H9 (cell line): ENCODE results near the gene TRIO. TPM values are rescaled to one million over a fixed set of nuclear protein-coding genes. Genes with fewer than 3 reads are reported as not detected.

ENCODE experiments used
- DNase-seq: peaks from one replicate; pipeline ENCODE4 v3.0.0-alpha.2; 2017
- H2AFZ ChIP-seq: one replicate; pipeline ENCODE4 v1.6.1; 2013; ENCODE audit warnings: mild to moderate bottlenecking, low read length, control low read depth, moderate library complexity
- H2AK5ac ChIP-seq: 2 replicates; pipeline ENCODE4 v1.6.1; 2013; ENCODE audit warnings: low read length, control low read depth, mixed read lengths; ENCODE audit not compliant: insufficient read length
- H2BK120ac ChIP-seq: one replicate; pipeline ENCODE4 v1.6.1; 2013; ENCODE audit warnings: low read depth, mild to moderate bottlenecking, low read length, control low read depth, inconsistent platforms; ENCODE audit not compliant: poor library complexity, severe bottlenecking
- H2BK12ac ChIP-seq: 2 replicates; pipeline ENCODE4 v1.6.1; 2013; ENCODE audit warnings: low read length, control low read depth, mixed read lengths, low read depth; ENCODE audit not compliant: insufficient read length
- H2BK15ac ChIP-seq: 2 replicates; pipeline ENCODE4 v1.6.1; 2013; ENCODE audit warnings: low read depth, low read length, control low read depth
- H2BK20ac ChIP-seq: one replicate; pipeline ENCODE4 v1.6.1; 2013; ENCODE audit warnings: low read depth, mild to moderate bottlenecking, low read length, control low read depth, inconsistent platforms; ENCODE audit not compliant: poor library complexity, severe bottlenecking
- H2BK5ac ChIP-seq: 2 replicates; pipeline ENCODE4 v1.6.1; 2013; ENCODE audit warnings: low read length, control low read depth, mixed read lengths; ENCODE audit not compliant: insufficient read length
- H3K14ac ChIP-seq: 2 replicates; pipeline ENCODE4 v1.6.1; 2013; ENCODE audit warnings: low read length, control low read depth; ENCODE audit not compliant: insufficient read depth
- H3K18ac ChIP-seq: 2 replicates; pipeline ENCODE4 v1.6.1; 2013; ENCODE audit warnings: low read depth, mild to moderate bottlenecking, mixed read lengths, low read length, control low read depth; ENCODE audit not compliant: insufficient read length
- H3K23ac ChIP-seq: 2 replicates; pipeline ENCODE4 v1.6.1; 2013; ENCODE audit warnings: low read length, control low read depth, mixed read lengths, low read depth; ENCODE audit not compliant: insufficient read length
- H3K23me2 ChIP-seq: 2 replicates; pipeline ENCODE4 v1.6.1; 2013; ENCODE audit warnings: low read depth, mild to moderate bottlenecking, mixed read lengths, low read length, control low read depth; ENCODE audit not compliant: insufficient read length, poor library complexity, severe bottlenecking
- H3K27ac ChIP-seq: 2 replicates; pipeline ENCODE4 v1.5.1; 2013; ENCODE audit warnings: low read length, control low read depth, mixed read lengths, low read depth; ENCODE audit not compliant: insufficient read length
- H3K27me3 ChIP-seq: 2 replicates; pipeline ENCODE4 v1.6.1; 2013; ENCODE audit warnings: low read length, control low read depth, inconsistent platforms; ENCODE audit not compliant: insufficient read depth
- H3K4ac ChIP-seq: 2 replicates; pipeline ENCODE4 v1.6.1; 2013; ENCODE audit warnings: low read depth, mild to moderate bottlenecking, control low read depth, inconsistent platforms, low read length, moderate library complexity
- H3K4me1 ChIP-seq: 2 replicates; pipeline ENCODE4 v1.6.1; 2013; ENCODE audit warnings: low read length, control low read depth, inconsistent platforms; ENCODE audit not compliant: insufficient read depth
- H3K4me2 ChIP-seq: 2 replicates; pipeline ENCODE4 v1.6.1; 2013; ENCODE audit warnings: low read length, control low read depth, mixed read lengths; ENCODE audit not compliant: insufficient read length, insufficient read depth
- H3K56ac ChIP-seq: 2 replicates; pipeline ENCODE4 v1.6.1; 2013; ENCODE audit warnings: low read depth, mild to moderate bottlenecking, mixed read lengths, low read length, control low read depth; ENCODE audit not compliant: insufficient read length
- H3K79me1 ChIP-seq: 2 replicates; pipeline ENCODE4 v1.6.1; 2013; ENCODE audit warnings: low read depth, mild to moderate bottlenecking, moderate library complexity, low read length, control low read depth, inconsistent platforms; ENCODE audit not compliant: insufficient read depth, poor library complexity, severe bottlenecking
- H3K79me2 ChIP-seq: 2 replicates; pipeline ENCODE4 v1.6.1; 2013; ENCODE audit warnings: low read length, control low read depth, inconsistent platforms; ENCODE audit not compliant: insufficient read depth
- H3K9ac ChIP-seq: 2 replicates; pipeline ENCODE4 v1.6.1; 2013; ENCODE audit warnings: low read length, control low read depth, mixed read lengths; ENCODE audit not compliant: insufficient read length; ENCODE audit errors: extremely low read depth
- H3K9me3 ChIP-seq: one replicate; pipeline ENCODE4 v1.6.1; 2013; ENCODE audit warnings: low read depth, low read length, inconsistent platforms; ENCODE audit not compliant: control insufficient read depth
- H3T11ph ChIP-seq: one replicate; pipeline ENCODE4 v1.6.1; 2013; ENCODE audit warnings: mild to moderate bottlenecking, low read length, control low read depth, inconsistent platforms
- H4K20me1 ChIP-seq: one replicate; pipeline ENCODE4 v1.6.1; 2013; ENCODE audit not compliant: control insufficient read depth, insufficient read length, insufficient read depth
- H4K5ac ChIP-seq: 2 replicates; pipeline ENCODE4 v1.6.1; 2013; ENCODE audit warnings: low read depth, mild to moderate bottlenecking, mixed read lengths, low read length, control low read depth; ENCODE audit not compliant: insufficient read length
- H4K8ac ChIP-seq: replicated peaks from 2 replicates; pipeline ENCODE4 v1.6.1; 2013; ENCODE audit warnings: low read length, control low read depth, mixed read lengths, low read depth; ENCODE audit not compliant: insufficient read length
- H4K91ac ChIP-seq: 2 replicates; pipeline ENCODE4 v1.6.1; 2013; ENCODE audit warnings: low read depth, mild to moderate bottlenecking, moderate library complexity, mixed read lengths, low read length, control low read depth; ENCODE audit not compliant: insufficient read length
- H3K27ac Mint-ChIP-seq, 3 experiments: 2 replicates in 2 of 3; 3 replicates in 1 of 3; pipeline ENCODE4 v1.8.0; 2020 to 2021; ENCODE audit warnings: mixed read lengths in 3 of 3, mild to moderate bottlenecking in 1 of 3, moderate library complexity in 1 of 3
- H3K27me3 Mint-ChIP-seq: 2 replicates; pipeline ENCODE4 v1.8.0; 2021; ENCODE audit warnings: low read depth, mild to moderate bottlenecking, moderate library complexity, mixed read lengths
- H3K36me3 Mint-ChIP-seq, 3 experiments: 2 replicates in 2 of 3; 3 replicates in 1 of 3; pipeline ENCODE4 v1.8.0; 2020 to 2021; ENCODE audit warnings: low read depth in 3 of 3, mixed read lengths in 3 of 3; ENCODE audit not compliant: insufficient read depth in 1 of 3
- H3K4me1 Mint-ChIP-seq, 2 experiments: 2 replicates each; pipeline ENCODE4 v1.8.0; 2020; ENCODE audit warnings: mixed read lengths in 2 of 2
- H3K4me3 Mint-ChIP-seq, 2 experiments: 2 replicates in 1 of 2; 3 replicates in 1 of 2; pipeline ENCODE4 v1.8.0; 2020 to 2021; ENCODE audit warnings: mild to moderate bottlenecking in 2 of 2, mixed read lengths in 2 of 2, moderate library complexity in 1 of 2
- H3K9me3 Mint-ChIP-seq, 2 experiments: 2 replicates in 1 of 2; 3 replicates in 1 of 2; pipeline ENCODE4 v1.8.0; 2020; ENCODE audit warnings: mild to moderate bottlenecking in 2 of 2, mixed read lengths in 2 of 2, moderate library complexity in 1 of 2
- CTCF ChIP-seq: fragments of 200-600 bp; sonication (generic); conservative IDR thresholded peaks from 3 replicates; pipeline ENCODE4 v1.8.0; 2021; ENCODE audit warnings: antibody characterized with exemption, mild to moderate bottlenecking
- WGBS: extraction: QIAGEN DNeasy Blood & Tissue Kit; methylation state at CpG from one replicate; pipeline ENCODE4 v1.1.7; 2013; ENCODE audit warnings: missing lambda C conversion rate, low lambda C conversion rate, mixed read lengths; ENCODE audit not compliant: insufficient read length; ENCODE audit errors: extremely low coverage; 5-methylcytosine and 5-hydroxymethylcytosine counted together
- total RNA-seq: library from RNA; stranded (reverse); gene quantifications from 2 replicates; pipeline ENCODE4 v1.2.1, GENCODE V29; 2021

TRIO gene
- total RNA-seq, 1 experiment from 2014 or later = 87.8 TPM

- H2BK5ac ChIP-seq = no peak overlapping the region
- no peak overlapping the region for H4K5ac ChIP-seq
- Mint-ChIP-seq H3K4me1 (no peaks in the 10 kb centered on the region), H3K9me3 (no peaks in the 10 kb centered on the region; a peak in 1 of 5 replicates), H3K36me3 (peaks cover 36 to 70% (median 53%) of the 10 kb centered on the region in 3 experiments), H3K4me3 (no peak overlapping the region), H3K27ac (peak overlapping the region in 1 of 3 experiments; percentile 10; a peak in 2 of 7 replicates), H3K27me3 (no peaks in the 10 kb centered on the region)
- H3K56ac ChIP-seq = no peak overlapping the region
- H2AFZ ChIP-seq = no peak overlapping the region
- no peak overlapping the region for H3T11ph ChIP-seq
- H3K79me1 ChIP-seq = no peaks in the 10 kb centered on the region
- H3K14ac ChIP-seq = no peak overlapping the region
- H3K27me3 ChIP-seq = no peaks in the 10 kb centered on the region
- no peak overlapping the region for H3K9ac ChIP-seq
- no peak overlapping the region for H3K18ac ChIP-seq
- no peaks in the 10 kb centered on the region for H4K20me1 ChIP-seq
- H3K4me1 ChIP-seq = no peaks in the 10 kb centered on the region
- H3K23me2 ChIP-seq = no peaks in the 10 kb centered on the region
- no CpG with 5 or more reads among the region's 7 CpGs for WGBS
- H2BK15ac ChIP-seq = no peak overlapping the region
- no peak overlapping the region for H2BK12ac ChIP-seq
- H3K4ac ChIP-seq = no peak overlapping the region
- DNase-seq = no peak
- no peak overlapping the region for H3K23ac ChIP-seq
- H2BK120ac ChIP-seq = no peak overlapping the region
- no peak overlapping the region for H3K27ac ChIP-seq
- TF ChIP-seq CTCF = no peak
- no peaks in the 10 kb centered on the region for H3K79me2 ChIP-seq
- no peak overlapping the region for H4K8ac ChIP-seq
- H4K91ac ChIP-seq = no peak overlapping the region
- H2BK20ac ChIP-seq = no peak overlapping the region
- H3K9me3 ChIP-seq = no peaks in the 10 kb centered on the region
- no peak overlapping the region for H2AK5ac ChIP-seq
- no peak overlapping the region for H3K4me2 ChIP-seq
These were observed 251.2 kb downstream of the TRIO start for GRCh38 chr5:14394365-14394764.
